ENCODE data around the gene KCNE5.

GRCh38 chrX:109638158-109638557 lies 13.2 kb upstream of the KCNE5 start:
- TF ChIP-seq, protein P1, sequence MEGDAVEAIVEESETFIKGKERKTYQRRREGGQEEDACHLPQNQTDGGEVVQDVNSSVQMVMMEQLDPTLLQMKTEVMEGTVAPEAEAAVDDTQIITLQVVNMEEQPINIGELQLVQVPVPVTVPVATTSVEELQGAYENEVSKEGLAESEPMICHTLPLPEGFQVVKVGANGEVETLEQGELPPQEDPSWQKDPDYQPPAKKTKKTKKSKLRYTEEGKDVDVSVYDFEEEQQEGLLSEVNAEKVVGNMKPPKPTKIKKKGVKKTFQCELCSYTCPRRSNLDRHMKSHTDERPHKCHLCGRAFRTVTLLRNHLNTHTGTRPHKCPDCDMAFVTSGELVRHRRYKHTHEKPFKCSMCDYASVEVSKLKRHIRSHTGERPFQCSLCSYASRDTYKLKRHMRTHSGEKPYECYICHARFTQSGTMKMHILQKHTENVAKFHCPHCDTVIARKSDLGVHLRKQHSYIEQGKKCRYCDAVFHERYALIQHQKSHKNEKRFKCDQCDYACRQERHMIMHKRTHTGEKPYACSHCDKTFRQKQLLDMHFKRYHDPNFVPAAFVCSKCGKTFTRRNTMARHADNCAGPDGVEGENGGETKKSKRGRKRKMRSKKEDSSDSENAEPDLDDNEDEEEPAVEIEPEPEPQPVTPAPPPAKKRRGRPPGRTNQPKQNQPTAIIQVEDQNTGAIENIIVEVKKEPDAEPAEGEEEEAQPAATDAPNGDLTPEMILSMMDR (conservative IDR thresholded peaks at IDR 0.05; ENCODE audit: low read depth, low read length) = no peak
- TF ChIP-seq EZH2 (IDR thresholded peaks at IDR 0.05; ENCODE audit: borderline replicate concordance, low read depth, low read length, poor library complexity, severe bottlenecking) = no peak

Data from A673 (cell line).